H1 (cell line): ENCODE data around the gene LINGO4. TPM values are rescaled to one million over a fixed set of nuclear protein-coding genes. Genes with fewer than 3 reads are reported as not detected.
A peak's percentile ranks its signal among the peaks of the same experiment; 100 is the strongest.

Experiments
- CTCF ChIA-PET: fragments of 300-600 bp; sonication (Branson Sonifier 250); formaldehyde crosslinking; loops from one replicate; lab custom pipeline; 2021; ENCODE audit not compliant: partially characterized antibody; lab: Charles Lee
- POLR2A ChIA-PET: fragments of 300-600 bp; sonication (Branson Sonifier 250); formaldehyde crosslinking; loops from one replicate; lab custom pipeline; 2021; ENCODE audit warnings: inconsistent platforms; ENCODE audit not compliant: partially characterized antibody; lab: Charles Lee
- DNase-seq, 2 experiments: peaks; one replicate each; pipeline versions ENCODE4 v3.0.0 to v3.0.0-alpha.2; 2010 to 2022; ENCODE audit warnings: low spot score in 2 of 2, low read depth in 1 of 2, mixed read lengths in 1 of 2
- FAIRE-seq: peaks from 2 replicates; lab custom pipeline; 2011; peaks lifted over from hg19 to GRCh38; lab: Jason Lieb, UNC
- H2AFZ ChIP-seq: 2 replicates; pipeline ENCODE4 v1.8.1; 2012; ENCODE audit warnings: low read length, inconsistent platforms
- H2AK5ac ChIP-seq: 2 replicates; pipeline ENCODE4 v1.6.1; 2013; ENCODE audit warnings: low read depth, low read length
- H2BK120ac ChIP-seq: replicated peaks from 2 replicates; pipeline ENCODE3; 2013; ENCODE audit warnings: low read depth, low read length, inconsistent platforms
- H2BK12ac ChIP-seq: 2 replicates; pipeline ENCODE4 v1.6.1; 2013; ENCODE audit warnings: low read depth, low read length
- H2BK15ac ChIP-seq: 2 replicates; pipeline ENCODE4 v1.6.1; 2013; ENCODE audit warnings: low read length
- H2BK20ac ChIP-seq: 2 replicates; pipeline ENCODE4 v1.6.1; 2013; ENCODE audit warnings: low read length
- H2BK5ac ChIP-seq: 2 replicates; pipeline ENCODE4 v1.6.1; 2013; ENCODE audit warnings: low read depth, low read length
- H3K14ac ChIP-seq: 2 replicates; pipeline ENCODE4 v1.6.1; 2013; ENCODE audit warnings: inconsistent platforms; ENCODE audit not compliant: insufficient read length
- H3K18ac ChIP-seq: 2 replicates; pipeline ENCODE4 v1.6.1; 2013; ENCODE audit warnings: low read length; ENCODE audit errors: extremely low read depth
- H3K23ac ChIP-seq: 2 replicates; pipeline ENCODE4 v1.6.1; 2013; ENCODE audit warnings: inconsistent platforms; ENCODE audit not compliant: insufficient read length
- H3K23me2 ChIP-seq: 2 replicates; pipeline ENCODE4 v1.6.1; 2013; ENCODE audit warnings: low read depth, low read length
- H3K27ac ChIP-seq: 2 replicates; pipeline ENCODE4 v1.6.1; 2011; ENCODE audit warnings: low read depth, low read length, inconsistent platforms
- H3K27me3 ChIP-seq, 4 experiments: replicated peaks in 1 of 4; 1 replicate in 1 of 4; 2 replicates in 3 of 4; pipeline versions ENCODE4 v1.6.1 to v1.8.1; 2011 to 2013; ENCODE audit warnings: low read length in 3 of 4, mild to moderate bottlenecking in 3 of 4, inconsistent platforms in 2 of 4, mixed read lengths in 2 of 4, moderate library complexity in 1 of 4; ENCODE audit not compliant: control insufficient read depth in 3 of 4, insufficient read depth in 3 of 4; ENCODE audit errors: extremely low read depth in 1 of 4
- H3K36me3 ChIP-seq, 4 experiments: 2 replicates each; pipeline versions ENCODE4 v1.6.1 to v1.8.1; 2011 to 2013; ENCODE audit warnings: mild to moderate bottlenecking in 4 of 4, low read length in 3 of 4, moderate library complexity in 2 of 4, control low read depth in 1 of 4, inconsistent platforms in 1 of 4; ENCODE audit not compliant: insufficient read depth in 4 of 4, control insufficient read depth in 2 of 4
- H3K4ac ChIP-seq: replicated peaks from 2 replicates; pipeline ENCODE3; 2013; ENCODE audit warnings: low read length, low read depth, mixed read lengths, inconsistent platforms; ENCODE audit not compliant: insufficient read length
- H3K4me1 ChIP-seq, 4 experiments: replicated peaks in 1 of 4; 1 replicate in 1 of 4; 2 replicates in 3 of 4; pipeline versions ENCODE4 v1.6.1 to v1.8.1; 2011 to 2013; ENCODE audit warnings: low read length in 3 of 4, inconsistent platforms in 2 of 4, mixed read lengths in 1 of 4; ENCODE audit not compliant: insufficient read depth in 4 of 4, control insufficient read depth in 3 of 4
- H3K4me2 ChIP-seq, 2 experiments: 2 replicates each; pipeline versions ENCODE4 v1.6.1 to v1.8.1; 2011 to 2013; ENCODE audit warnings: low read depth in 2 of 2, low read length in 2 of 2, control low read depth in 1 of 2, inconsistent platforms in 1 of 2, mild to moderate bottlenecking in 1 of 2; ENCODE audit not compliant: insufficient read depth in 1 of 2
- H3K4me3 ChIP-seq, 4 experiments: fragments of 200-600, 300-600 bp in 1 of 4; sonication (generic), shearing (Covaris generic), sonication (Bioruptor Twin) in 1 of 4; 2 replicates each; pipeline versions ENCODE4 v1.5.1 to v1.8.1; 2011 to 2016; ENCODE audit warnings: low read length in 4 of 4, low read depth in 3 of 4, control low read depth in 2 of 4, inconsistent platforms in 2 of 4, mild to moderate bottlenecking in 2 of 4, mixed read lengths in 1 of 4, moderate library complexity in 1 of 4; ENCODE audit not compliant: insufficient read depth in 2 of 4; ENCODE audit errors: extremely low read depth in 1 of 4
- H3K56ac ChIP-seq: replicated peaks from 2 replicates; pipeline ENCODE3; 2013; ENCODE audit warnings: low read depth, mild to moderate bottlenecking, mixed read lengths, low read length, inconsistent platforms; ENCODE audit not compliant: insufficient read length
- H3K79me1 ChIP-seq: 2 replicates; pipeline ENCODE4 v1.6.1; 2013; ENCODE audit warnings: low read depth, low read length, control low read depth
- H3K79me2 ChIP-seq, 2 experiments: 2 replicates each; pipeline versions ENCODE4 v1.6.1 to v1.8.1; 2012 to 2013; ENCODE audit warnings: low read length in 2 of 2, mild to moderate bottlenecking in 2 of 2, inconsistent platforms in 1 of 2; ENCODE audit not compliant: insufficient read depth in 2 of 2, control insufficient read depth in 1 of 2
- H3K9ac ChIP-seq, 4 experiments: replicated peaks in 1 of 4; 1 replicate in 1 of 4; 2 replicates in 3 of 4; pipeline versions ENCODE4 v1.6.1 to v1.8.1; 2011 to 2013; ENCODE audit warnings: low read depth in 3 of 4, low read length in 3 of 4, control low read depth in 2 of 4, mild to moderate bottlenecking in 2 of 4, moderate library complexity in 2 of 4, inconsistent platforms in 1 of 4; ENCODE audit errors: extremely low read depth in 1 of 4
- H3K9me3 ChIP-seq, 2 experiments: 2 replicates each; pipeline versions ENCODE4 v1.6.1 to v1.8.1; 2012 to 2013; ENCODE audit warnings: mild to moderate bottlenecking in 2 of 2, moderate library complexity in 2 of 2, control low read depth in 1 of 2, inconsistent platforms in 1 of 2, low read depth in 1 of 2, low read length in 1 of 2, mixed read lengths in 1 of 2; ENCODE audit not compliant: insufficient read depth in 2 of 2
- H4K20me1 ChIP-seq, 2 experiments: replicated peaks in 1 of 2; 2 replicates each; pipeline versions ENCODE3 to v1.8.1; 2011 to 2013; ENCODE audit warnings: inconsistent platforms in 2 of 2, low read length in 2 of 2, mild to moderate bottlenecking in 1 of 2; ENCODE audit not compliant: insufficient read depth in 2 of 2, control insufficient read depth in 1 of 2
- H4K5ac ChIP-seq: 2 replicates; pipeline ENCODE4 v1.6.1; 2013; ENCODE audit warnings: low read length, low read depth, mixed read lengths, inconsistent platforms; ENCODE audit not compliant: insufficient read length
- H4K8ac ChIP-seq: 2 replicates; pipeline ENCODE4 v1.8.0; 2013; ENCODE audit warnings: mild to moderate bottlenecking, moderate library complexity, low read length, inconsistent platforms; ENCODE audit not compliant: insufficient read depth; ENCODE audit errors: extremely low read depth
- H4K91ac ChIP-seq: replicated peaks from 2 replicates; pipeline ENCODE3; 2013; ENCODE audit warnings: low read length, mixed read lengths, inconsistent platforms; ENCODE audit not compliant: insufficient read length
- KDM5A ChIP-seq: fragments of 200-600 bp; IDR thresholded peaks from 2 replicates; pipeline ENCODE4 v1.7.1; 2012; ENCODE audit warnings: mild to moderate bottlenecking, low read length, inconsistent platforms, mixed read lengths
- WGBS, 2 experiments: shearing (Covaris generic) in 1 of 2; methylation state at CpG; one replicate each; pipeline versions ENCODE4 v1.1.6 to v1.1.7; 2013 to 2015; ENCODE audit warnings: low lambda C conversion rate in 2 of 2, mixed read lengths in 2 of 2, inconsistent platforms in 1 of 2, low coverage in 1 of 2, missing lambda C conversion rate in 1 of 2; ENCODE audit not compliant: insufficient replicate concordance in 2 of 2, insufficient coverage in 1 of 2, insufficient read length in 1 of 2; ENCODE audit errors: extremely low coverage in 1 of 2, missing lambda C conversion rate in 1 of 2; 5-methylcytosine and 5-hydroxymethylcytosine counted together
- polyA plus RNA-seq, 7 experiments: library from polyadenylated mRNA; depleted of rRNA in 3 of 7; stranded (reverse) in 5 of 7; unstranded in 2 of 7; fragments of >200 nt in 5 of 7; fragments of 200-250 nt in 2 of 7; gene quantifications; 1 replicate in 5 of 7; 2 replicates in 1 of 7; 4 replicates in 1 of 7; pipeline versions ENCODE4 v1.2.1 to v1.2.3, GENCODE V29; 2011 to 2013; ENCODE audit warnings: missing spikeins in 2 of 7, mixed read lengths in 2 of 7
- total RNA-seq: library from RNA; stranded (reverse); fragmentation: NEBNext Ultra II Directional; extraction: Animal tissue kit (Norgen Biotek cat#: 25700); gene quantifications from 2 replicates; pipeline ENCODE4 v1.2.1, GENCODE V29; 2021
- TF ChIP-seq, protein P1 (sequence below): IDR thresholded peaks from 2 replicates; pipeline ENCODE4 v1.6.1; 2012; ENCODE audit warnings: inconsistent platforms

The LINGO4 gene
- total and polyA plus RNA-seq, 2 of the 8 experiments (the other 6 are each of a cell fraction or from before 2014, with no cell fraction given), result 0.03 TPM; not detected in 1

DNA sequence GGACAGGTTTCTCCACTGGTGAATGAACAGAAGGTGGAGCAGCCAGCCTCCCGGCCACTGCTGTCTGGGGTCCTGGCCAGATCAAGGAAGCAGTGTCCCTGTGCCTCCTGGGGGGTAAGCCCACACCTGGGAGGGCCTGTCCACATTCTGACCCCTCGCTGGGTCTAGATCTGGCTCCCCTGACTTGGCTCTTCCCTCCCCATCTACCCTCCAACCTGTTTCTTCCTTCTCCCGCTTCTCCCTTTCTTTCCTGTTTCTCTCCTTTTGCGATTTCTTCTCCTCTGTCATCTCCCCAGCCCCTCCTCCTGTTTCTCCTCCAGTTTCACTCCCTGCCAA lies 26.0 kb upstream of the LINGO4 start:
- Histone ChIP-seq H4K5ac (no peak overlapping the region), H3K9me3 (no peaks in the 10 kb centered on the region), H3K4me1 (peaks cover 14 to 32% (median 21%) of the 10 kb centered on the region in 4 experiments), H3K23me2 (0 out of 2 replicates have a peak, but pooled peaks cover 5% of the 10 kb centered on the region), H4K8ac (no peak overlapping the region), H3K18ac (no peak overlapping the region), H3K27ac (no peak overlapping the region), H2BK5ac (peak overlapping the region; percentile 86; the same call in 1 of the 2 replicates), H2BK12ac (peak overlapping the region; percentile 68; the same call in 1 of the 2 replicates), H2BK15ac (peak overlapping the region; percentile 88; the same call in 1 of the 2 replicates), H4K20me1 (no peaks in the 10 kb centered on the region), H3K79me1 (no peaks in the 10 kb centered on the region), H3K56ac (no peak overlapping the region), H4K91ac (peak overlapping the region; percentile 31), H3K36me3 (no peaks in the 10 kb centered on the region), H2AFZ (no peak overlapping the region), H3K79me2 (no peaks in the 10 kb centered on the region), H2AK5ac (no peak overlapping the region), H2BK120ac (no peak overlapping the region), H3K9ac (no peak overlapping the region), H3K14ac (no peak overlapping the region), H3K23ac (no peak overlapping the region), H3K27me3 (no peaks in the 10 kb centered on the region; a peak in 1 of 7 replicates), H3K4me3 (no peak overlapping the region), H3K4me2 (no peak overlapping the region), H3K4ac (no peak overlapping the region), H2BK20ac (no peak overlapping the region; the same call in 1 of the 2 replicates)
- DNase-seq, result no peak
- WGBS, 2 experiments, result 87% methylated on average over 4 of the region's 4 CpGs; no CpG with 5 or more reads in 1 of the 2 experiments
- POLR2A ChIA-PET, result no interaction called here
- no peak for TF ChIP-seq KDM5A
- TF ChIP-seq, protein P1, sequence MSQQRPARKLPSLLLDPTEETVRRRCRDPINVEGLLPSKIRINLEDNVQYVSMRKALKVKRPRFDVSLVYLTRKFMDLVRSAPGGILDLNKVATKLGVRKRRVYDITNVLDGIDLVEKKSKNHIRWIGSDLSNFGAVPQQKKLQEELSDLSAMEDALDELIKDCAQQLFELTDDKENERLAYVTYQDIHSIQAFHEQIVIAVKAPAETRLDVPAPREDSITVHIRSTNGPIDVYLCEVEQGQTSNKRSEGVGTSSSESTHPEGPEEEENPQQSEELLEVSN, result no peak
- no peak for FAIRE-seq
- CTCF ChIA-PET, result interaction anchor here (1.4 kb wide), 1 partner anchor 138 kb away, joined by 3 read pairs; no protein-coding TSS in a partner anchor
